Activated CD8-positive, alpha-beta memory T cell treated with anti-CD3 and anti-CD28 coated beads for 4 hours (primary cell): ENCODE data around the gene RIPK4.

Experiments used
- DNase-seq, 2 donors: peaks; one replicate each; pipeline ENCODE4 v3.0.0-alpha.2; 2020; ENCODE audit warnings: low read depth in 2 of 2

RIPK4 gene

GRCh38 chr21:41753006-41753898, 13.6 kb downstream of the RIPK4 start:
- DNase-seq: no peak

GRCh38 chr21:41752231-41752681, 14.6 kb downstream of the RIPK4 start:
- no peak for DNase-seq

- DNase-seq: no peak
These were observed 15.2 kb downstream of the RIPK4 start for GRCh38 chr21:41751611-41752011.

- DNase-seq: no peak
These were observed 16.2 kb downstream of the RIPK4 start for GRCh38 chr21:41750532-41751151.

GRCh38 chr21:41750051-41750450, 16.8 kb downstream of the RIPK4 start:
- DNase-seq: no peak

GRCh38 chr21:41749286-41749685, 17.6 kb downstream of the RIPK4 start:
- no peak for DNase-seq

GRCh38 chr21:41747943-41748738, 18.7 kb downstream of the RIPK4 start:
- no peak for DNase-seq

GRCh38 chr21:41746744-41747006, 20.2 kb downstream of the RIPK4 start:
- no peak for DNase-seq

GRCh38 chr21:41745971-41746743, 20.7 kb downstream of the RIPK4 start:
- DNase-seq: no peak

GRCh38 chr21:41745026-41745820, 21.6 kb downstream of the RIPK4 start:
- DNase-seq: no peak

GRCh38 chr21:41744028-41744930, 22.6 kb downstream of the RIPK4 start:
- DNase-seq: no peak

GRCh38 chr21:41743321-41744027, 23.4 kb downstream of the RIPK4 start:
- no peak for DNase-seq

- no peak for DNase-seq
These were observed 24.6 kb downstream of the RIPK4 start for GRCh38 chr21:41742073-41742875.

GRCh38 chr21:41741253-41742072, 25.4 kb downstream of the RIPK4 start:
- no peak for DNase-seq

GRCh38 chr21:41740604-41741252, 26.1 kb downstream of the RIPK4 start:
- no peak for DNase-seq

- no peak for DNase-seq
These were observed 26.9 kb downstream of the RIPK4 start for GRCh38 chr21:41739936-41740335.

GRCh38 chr21:41739011-41739410, 27.8 kb downstream of the RIPK4 start:
- no peak for DNase-seq
